ENCODE measurements around the gene FIBP. TPM values are rescaled to one million over a fixed set of nuclear protein-coding genes. Genes with fewer than 3 reads are reported as not detected.

FIBP gene
- total and polyA plus RNA-seq, 10 of the 15 experiments (the other 5 are each of a cell fraction or from before 2014, with no cell fraction given): 65.1 to 182 (median 94.6) TPM

GRCh38 chr11:65900125-65900898, 12.0 kb upstream of the FIBP start, which contains the start of gene FOSL1 (continued):
- TF ChIP-seq, protein P1, sequence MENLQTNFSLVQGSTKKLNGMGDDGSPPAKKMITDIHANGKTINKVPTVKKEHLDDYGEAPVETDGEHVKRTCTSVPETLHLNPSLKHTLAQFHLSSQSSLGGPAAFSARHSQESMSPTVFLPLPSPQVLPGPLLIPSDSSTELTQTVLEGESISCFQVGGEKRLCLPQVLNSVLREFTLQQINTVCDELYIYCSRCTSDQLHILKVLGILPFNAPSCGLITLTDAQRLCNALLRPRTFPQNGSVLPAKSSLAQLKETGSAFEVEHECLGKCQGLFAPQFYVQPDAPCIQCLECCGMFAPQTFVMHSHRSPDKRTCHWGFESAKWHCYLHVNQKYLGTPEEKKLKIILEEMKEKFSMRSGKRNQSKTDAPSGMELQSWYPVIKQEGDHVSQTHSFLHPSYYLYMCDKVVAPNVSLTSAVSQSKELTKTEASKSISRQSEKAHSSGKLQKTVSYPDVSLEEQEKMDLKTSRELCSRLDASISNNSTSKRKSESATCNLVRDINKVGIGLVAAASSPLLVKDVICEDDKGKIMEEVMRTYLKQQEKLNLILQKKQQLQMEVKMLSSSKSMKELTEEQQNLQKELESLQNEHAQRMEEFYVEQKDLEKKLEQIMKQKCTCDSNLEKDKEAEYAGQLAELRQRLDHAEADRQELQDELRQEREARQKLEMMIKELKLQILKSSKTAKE (IDR thresholded peaks at IDR 0.05; ENCODE audit: low read depth, poor library complexity, severe bottlenecking): no peak
- peak; percentile 73 for TF ChIP-seq POLR2A (IDR thresholded peaks at IDR 0.05; ENCODE audit: low read depth, low read length)
- TF ChIP-seq CBFB (IDR thresholded peaks at IDR 0.05; ENCODE audit: low read depth): no peak; the same call in 1 of the 2 replicates
- no peak for TF ChIP-seq ESRRA (IDR thresholded peaks at IDR 0.05; ENCODE audit: low read length)
- TF ChIP-seq, protein P2, sequence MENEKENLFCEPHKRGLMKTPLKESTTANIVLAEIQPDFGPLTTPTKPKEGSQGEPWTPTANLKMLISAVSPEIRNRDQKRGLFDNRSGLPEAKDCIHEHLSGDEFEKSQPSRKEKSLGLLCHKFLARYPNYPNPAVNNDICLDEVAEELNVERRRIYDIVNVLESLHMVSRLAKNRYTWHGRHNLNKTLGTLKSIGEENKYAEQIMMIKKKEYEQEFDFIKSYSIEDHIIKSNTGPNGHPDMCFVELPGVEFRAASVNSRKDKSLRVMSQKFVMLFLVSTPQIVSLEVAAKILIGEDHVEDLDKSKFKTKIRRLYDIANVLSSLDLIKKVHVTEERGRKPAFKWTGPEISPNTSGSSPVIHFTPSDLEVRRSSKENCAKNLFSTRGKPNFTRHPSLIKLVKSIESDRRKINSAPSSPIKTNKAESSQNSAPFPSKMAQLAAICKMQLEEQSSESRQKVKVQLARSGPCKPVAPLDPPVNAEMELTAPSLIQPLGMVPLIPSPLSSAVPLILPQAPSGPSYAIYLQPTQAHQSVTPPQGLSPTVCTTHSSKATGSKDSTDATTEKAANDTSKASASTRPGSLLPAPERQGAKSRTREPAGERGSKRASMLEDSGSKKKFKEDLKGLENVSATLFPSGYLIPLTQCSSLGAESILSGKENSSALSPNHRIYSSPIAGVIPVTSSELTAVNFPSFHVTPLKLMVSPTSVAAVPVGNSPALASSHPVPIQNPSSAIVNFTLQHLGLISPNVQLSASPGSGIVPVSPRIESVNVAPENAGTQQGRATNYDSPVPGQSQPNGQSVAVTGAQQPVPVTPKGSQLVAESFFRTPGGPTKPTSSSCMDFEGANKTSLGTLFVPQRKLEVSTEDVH (IDR thresholded peaks at IDR 0.05; ENCODE audit: low read depth, partially characterized antibody): no peak
- TF ChIP-seq, protein P3, sequence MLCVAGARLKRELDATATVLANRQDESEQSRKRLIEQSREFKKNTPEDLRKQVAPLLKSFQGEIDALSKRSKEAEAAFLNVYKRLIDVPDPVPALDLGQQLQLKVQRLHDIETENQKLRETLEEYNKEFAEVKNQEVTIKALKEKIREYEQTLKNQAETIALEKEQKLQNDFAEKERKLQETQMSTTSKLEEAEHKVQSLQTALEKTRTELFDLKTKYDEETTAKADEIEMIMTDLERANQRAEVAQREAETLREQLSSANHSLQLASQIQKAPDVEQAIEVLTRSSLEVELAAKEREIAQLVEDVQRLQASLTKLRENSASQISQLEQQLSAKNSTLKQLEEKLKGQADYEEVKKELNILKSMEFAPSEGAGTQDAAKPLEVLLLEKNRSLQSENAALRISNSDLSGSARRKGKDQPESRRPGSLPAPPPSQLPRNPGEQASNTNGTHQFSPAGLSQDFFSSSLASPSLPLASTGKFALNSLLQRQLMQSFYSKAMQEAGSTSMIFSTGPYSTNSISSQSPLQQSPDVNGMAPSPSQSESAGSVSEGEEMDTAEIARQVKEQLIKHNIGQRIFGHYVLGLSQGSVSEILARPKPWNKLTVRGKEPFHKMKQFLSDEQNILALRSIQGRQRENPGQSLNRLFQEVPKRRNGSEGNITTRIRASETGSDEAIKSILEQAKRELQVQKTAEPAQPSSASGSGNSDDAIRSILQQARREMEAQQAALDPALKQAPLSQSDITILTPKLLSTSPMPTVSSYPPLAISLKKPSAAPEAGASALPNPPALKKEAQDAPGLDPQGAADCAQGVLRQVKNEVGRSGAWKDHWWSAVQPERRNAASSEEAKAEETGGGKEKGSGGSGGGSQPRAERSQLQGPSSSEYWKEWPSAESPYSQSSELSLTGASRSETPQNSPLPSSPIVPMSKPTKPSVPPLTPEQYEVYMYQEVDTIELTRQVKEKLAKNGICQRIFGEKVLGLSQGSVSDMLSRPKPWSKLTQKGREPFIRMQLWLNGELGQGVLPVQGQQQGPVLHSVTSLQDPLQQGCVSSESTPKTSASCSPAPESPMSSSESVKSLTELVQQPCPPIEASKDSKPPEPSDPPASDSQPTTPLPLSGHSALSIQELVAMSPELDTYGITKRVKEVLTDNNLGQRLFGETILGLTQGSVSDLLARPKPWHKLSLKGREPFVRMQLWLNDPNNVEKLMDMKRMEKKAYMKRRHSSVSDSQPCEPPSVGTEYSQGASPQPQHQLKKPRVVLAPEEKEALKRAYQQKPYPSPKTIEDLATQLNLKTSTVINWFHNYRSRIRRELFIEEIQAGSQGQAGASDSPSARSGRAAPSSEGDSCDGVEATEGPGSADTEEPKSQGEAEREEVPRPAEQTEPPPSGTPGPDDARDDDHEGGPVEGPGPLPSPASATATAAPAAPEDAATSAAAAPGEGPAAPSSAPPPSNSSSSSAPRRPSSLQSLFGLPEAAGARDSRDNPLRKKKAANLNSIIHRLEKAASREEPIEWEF (IDR thresholded peaks at IDR 0.05; ENCODE audit: insufficient replicate concordance, low read depth, low read length): no peak
- TF ChIP-seq MTA3 (IDR thresholded peaks at IDR 0.05; ENCODE audit: borderline replicate concordance, low read length): no peak
- TF ChIP-seq, protein P4, sequence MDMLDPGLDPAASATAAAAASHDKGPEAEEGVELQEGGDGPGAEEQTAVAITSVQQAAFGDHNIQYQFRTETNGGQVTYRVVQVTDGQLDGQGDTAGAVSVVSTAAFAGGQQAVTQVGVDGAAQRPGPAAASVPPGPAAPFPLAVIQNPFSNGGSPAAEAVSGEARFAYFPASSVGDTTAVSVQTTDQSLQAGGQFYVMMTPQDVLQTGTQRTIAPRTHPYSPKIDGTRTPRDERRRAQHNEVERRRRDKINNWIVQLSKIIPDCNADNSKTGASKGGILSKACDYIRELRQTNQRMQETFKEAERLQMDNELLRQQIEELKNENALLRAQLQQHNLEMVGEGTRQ (IDR thresholded peaks at IDR 0.05; ENCODE audit: borderline replicate concordance, low read depth, low read length): no peak
- peak; percentile 89 for TF ChIP-seq FOXK2 (IDR thresholded peaks at IDR 0.05)
- no peak for TF ChIP-seq NRF1 (conservative IDR thresholded peaks at IDR 0.05; ENCODE audit: low read depth, low read length)
- TF ChIP-seq BACH1 (IDR thresholded peaks at IDR 0.05; ENCODE audit: borderline replicate concordance): peak; percentile 78
- TF ChIP-seq TCF3 (IDR thresholded peaks at IDR 0.05; ENCODE audit: borderline replicate concordance, insufficient read depth, low read depth, low read length): peak; percentile 54
- TF ChIP-seq ZNF274 (IDR thresholded peaks at IDR 0.05; ENCODE audit: insufficient read depth, insufficient read length): no peak
- TF ChIP-seq, protein P5, sequence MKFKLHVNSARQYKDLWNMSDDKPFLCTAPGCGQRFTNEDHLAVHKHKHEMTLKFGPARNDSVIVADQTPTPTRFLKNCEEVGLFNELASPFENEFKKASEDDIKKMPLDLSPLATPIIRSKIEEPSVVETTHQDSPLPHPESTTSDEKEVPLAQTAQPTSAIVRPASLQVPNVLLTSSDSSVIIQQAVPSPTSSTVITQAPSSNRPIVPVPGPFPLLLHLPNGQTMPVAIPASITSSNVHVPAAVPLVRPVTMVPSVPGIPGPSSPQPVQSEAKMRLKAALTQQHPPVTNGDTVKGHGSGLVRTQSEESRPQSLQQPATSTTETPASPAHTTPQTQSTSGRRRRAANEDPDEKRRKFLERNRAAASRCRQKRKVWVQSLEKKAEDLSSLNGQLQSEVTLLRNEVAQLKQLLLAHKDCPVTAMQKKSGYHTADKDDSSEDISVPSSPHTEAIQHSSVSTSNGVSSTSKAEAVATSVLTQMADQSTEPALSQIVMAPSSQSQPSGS (IDR thresholded peaks at IDR 0.05; ENCODE audit: low read length): no peak
- peak; percentile 93 for TF ChIP-seq JUND (IDR thresholded peaks at IDR 0.05; ENCODE audit: low read depth, low read length)
- no peak for TF ChIP-seq ZNF384 (IDR thresholded peaks at IDR 0.05; ENCODE audit: borderline replicate concordance, low read depth, low read length)

Measured in GM12878 (cell line).